Stimulated activated CD4-positive, alpha-beta T cell treated with anti-CD3 and anti-CD28 coated beads, TNF-alpha, amount 100 ng/mL, for 4 hours (primary cell): ENCODE data around the gene ADCY1.
"Not testable (repeated sequence)": the region's sequence is repeated elsewhere in the genome, so short reads cannot be mapped to it uniquely, and the experiment has no call there.

Experiments used
- DNase-seq, 3 experiments: peaks; one replicate each; pipeline ENCODE4 v3.0.0-alpha.2; 2020; ENCODE audit warnings: low read depth in 3 of 3

ADCY1 gene

GRCh38 chr7:45573661-45574415 lies at the start of gene ADCY1:
Gene ADCY1 (plus strand): TSS chr7:45574368. CDS start chr7:45574544, 176 bp downstream.
- no peak for DNase-seq

GRCh38 chr7:45524445-45524844 lies 49.7 kb upstream of the ADCY1 start:
- no peak for DNase-seq

- DNase-seq, result no peak
Measured at GRCh38 chr7:45525057-45525456, 49.1 kb upstream of the ADCY1 start.

- no peak for DNase-seq
Measured at GRCh38 chr7:45543473-45543872, 30.7 kb upstream of the ADCY1 start.

- DNase-seq, result not testable (repeated sequence)
Measured at GRCh38 chr7:45545105-45545710, 29.0 kb upstream of the ADCY1 start.

- DNase-seq, result not testable (repeated sequence)
Measured at GRCh38 chr7:45548917-45549316, 25.3 kb upstream of the ADCY1 start.

- no peak for DNase-seq
Measured at GRCh38 chr7:45563401-45563800, 10.8 kb upstream of the ADCY1 start.

- DNase-seq, result no peak
Measured at GRCh38 chr7:45563941-45564461, 10.2 kb upstream of the ADCY1 start.

- DNase-seq, result no peak
Measured at GRCh38 chr7:45564485-45564884, 9.7 kb upstream of the ADCY1 start.

- no peak for DNase-seq
Measured at GRCh38 chr7:45564886-45565455, 9.2 kb upstream of the ADCY1 start.

- DNase-seq, result no peak
Measured at GRCh38 chr7:45566386-45566785, 7.8 kb upstream of the ADCY1 start.

- DNase-seq, result no peak
Measured at GRCh38 chr7:45566961-45567360, 7.2 kb upstream of the ADCY1 start.

GRCh38 chr7:45567713-45568112 lies 6.5 kb upstream of the ADCY1 start:
- no peak for DNase-seq

- DNase-seq, result no peak
Measured at GRCh38 chr7:45568536-45569289, 5.5 kb upstream of the ADCY1 start.

- DNase-seq, result no peak
Measured at GRCh38 chr7:45569290-45569685, 4.9 kb upstream of the ADCY1 start.

GRCh38 chr7:45570797-45571196 lies 3.4 kb upstream of the ADCY1 start:
- DNase-seq, result no peak

- no peak for DNase-seq
Measured at GRCh38 chr7:45573204-45573603, 964 bp upstream of the ADCY1 start.

GRCh38 chr7:45574416-45574668 lies 174 bp downstream of the ADCY1 start:
- no peak for DNase-seq

- DNase-seq, result no peak
Measured at GRCh38 chr7:45574669-45575500, 717 bp downstream of the ADCY1 start.

GRCh38 chr7:45575501-45576248 lies 1.5 kb downstream of the ADCY1 start:
- no peak for DNase-seq
